NT2/D1 (cell line): Measurements from ENCODE around the gene SFI1.

ENCODE experiments used
- DNase-seq: peaks from one replicate; pipeline ENCODE4 v3.0.0-alpha.2; 2011; ENCODE audit warnings: low read depth, low spot score
- H3K27me3 ChIP-seq: 2 replicates; pipeline ENCODE4 v1.6.0; 2011; ENCODE audit warnings: mild to moderate bottlenecking; ENCODE audit not compliant: insufficient read length, insufficient read depth
- H3K36me3 ChIP-seq: 2 replicates; pipeline ENCODE4 v1.6.1; 2011; ENCODE audit warnings: mild to moderate bottlenecking, low read length, mixed read lengths; ENCODE audit not compliant: insufficient read depth, insufficient read length
- H3K4me1 ChIP-seq: 2 replicates; pipeline ENCODE4 v1.5.1; 2011; ENCODE audit not compliant: insufficient read depth, insufficient read length
- H3K4me3 ChIP-seq: 2 replicates; pipeline ENCODE4 v1.5.1; 2011; ENCODE audit warnings: low read depth; ENCODE audit not compliant: insufficient read length
- H3K9ac ChIP-seq: 2 replicates; pipeline ENCODE4 v1.6.0; 2011; ENCODE audit warnings: low read depth; ENCODE audit not compliant: insufficient read length
- H3K9me3 ChIP-seq: 2 replicates; pipeline ENCODE4 v1.5.1; 2011; ENCODE audit warnings: mild to moderate bottlenecking, low read length; ENCODE audit not compliant: insufficient read depth
- SUZ12 ChIP-seq: IDR thresholded peaks from 2 replicates; pipeline ENCODE4 v1.6.1; 2011; ENCODE audit not compliant: insufficient read length, insufficient read depth; ENCODE audit errors: extremely low read depth
- YY1 ChIP-seq: IDR thresholded peaks from 2 replicates; pipeline ENCODE4 v1.6.1; 2011; ENCODE audit not compliant: insufficient read length, insufficient read depth
- ZNF274 ChIP-seq: IDR thresholded peaks from 2 replicates; pipeline ENCODE4 v1.6.1; 2011; ENCODE audit warnings: mild to moderate bottlenecking, low read depth, low read length

Gene SFI1

DNA sequence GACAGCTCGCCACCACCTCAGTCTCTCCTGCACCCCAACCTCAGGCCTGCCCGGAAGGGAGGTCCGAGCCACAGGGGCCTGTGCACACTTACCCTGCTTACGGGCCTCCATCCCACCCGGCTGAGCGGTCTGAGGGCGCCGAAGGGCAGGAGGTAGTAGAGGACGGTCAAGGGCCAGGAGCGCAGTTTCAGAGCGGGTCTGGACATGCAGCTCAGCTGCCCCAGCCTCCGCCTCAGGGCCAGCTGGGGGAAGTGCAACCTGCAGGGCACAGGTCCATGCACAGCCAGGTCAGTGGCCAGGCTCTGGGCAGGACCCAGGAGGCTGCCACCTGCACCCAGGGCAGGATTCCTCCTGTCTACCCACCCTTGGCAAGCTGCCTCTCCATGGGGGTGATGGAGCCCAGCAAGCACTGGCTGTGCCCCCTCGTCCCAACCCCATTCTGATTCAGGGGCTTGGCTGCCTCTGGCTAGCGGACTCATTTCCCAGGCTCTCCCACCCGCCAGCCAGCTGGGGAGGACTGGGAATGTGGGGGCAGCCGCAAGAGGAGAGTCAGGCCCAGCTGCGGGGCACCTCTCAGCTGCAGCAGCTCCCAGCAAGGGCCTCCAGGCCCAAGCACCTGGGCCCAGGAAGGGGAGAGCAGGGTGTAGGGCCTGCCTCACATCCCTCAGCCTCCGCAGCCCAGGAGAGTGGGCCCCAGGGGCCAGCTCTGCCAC lies 127.4 kb downstream of the SFI1 start:
- H3K9me3 ChIP-seq: no peaks in the 10 kb centered on the region
- TF ChIP-seq ZNF274 (no peak), SUZ12 (no peak), YY1 (no peak)
- peaks cover 61% of the 10 kb centered on the region for H3K36me3 ChIP-seq
- peak overlapping the region; percentile 61 for H3K9ac ChIP-seq
- DNase-seq: no peak
- no peaks in the 10 kb centered on the region for H3K27me3 ChIP-seq
- peaks cover 27% of the 10 kb centered on the region for H3K4me1 ChIP-seq
- H3K4me3 ChIP-seq: no peak overlapping the region

DNA sequence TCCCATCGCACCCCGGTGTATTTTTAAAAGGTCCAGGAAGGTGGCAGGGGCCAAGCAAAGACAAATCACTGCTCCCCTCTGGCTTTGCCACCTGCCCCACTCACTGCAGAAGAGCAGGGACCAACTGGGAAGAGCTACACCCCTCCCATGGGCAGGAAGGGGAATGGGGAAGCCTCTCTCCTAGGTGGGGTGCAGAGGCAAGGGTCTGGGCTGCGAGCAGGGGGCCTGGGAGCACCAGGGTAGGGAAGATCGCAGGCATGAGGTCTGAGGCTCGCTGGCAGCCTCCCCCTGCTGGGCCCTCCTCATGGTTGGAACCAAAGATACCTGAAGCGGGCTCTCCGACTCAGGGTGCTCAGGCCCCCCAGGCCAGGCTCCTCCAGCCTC lies 128.9 kb downstream of the SFI1 start:
- TF ChIP-seq ZNF274 (no peak), YY1 (no peak), SUZ12 (no peak)
- H3K36me3 ChIP-seq: peaks cover 60% of the 10 kb centered on the region
- no peaks in the 10 kb centered on the region for H3K27me3 ChIP-seq
- H3K4me3 ChIP-seq: peak overlapping the region; percentile 9
- H3K4me1 ChIP-seq: peaks cover 31% of the 10 kb centered on the region
- no peaks in the 10 kb centered on the region for H3K9me3 ChIP-seq
- H3K9ac ChIP-seq: peak overlapping the region; percentile 43
- DNase-seq: no peak

DNA sequence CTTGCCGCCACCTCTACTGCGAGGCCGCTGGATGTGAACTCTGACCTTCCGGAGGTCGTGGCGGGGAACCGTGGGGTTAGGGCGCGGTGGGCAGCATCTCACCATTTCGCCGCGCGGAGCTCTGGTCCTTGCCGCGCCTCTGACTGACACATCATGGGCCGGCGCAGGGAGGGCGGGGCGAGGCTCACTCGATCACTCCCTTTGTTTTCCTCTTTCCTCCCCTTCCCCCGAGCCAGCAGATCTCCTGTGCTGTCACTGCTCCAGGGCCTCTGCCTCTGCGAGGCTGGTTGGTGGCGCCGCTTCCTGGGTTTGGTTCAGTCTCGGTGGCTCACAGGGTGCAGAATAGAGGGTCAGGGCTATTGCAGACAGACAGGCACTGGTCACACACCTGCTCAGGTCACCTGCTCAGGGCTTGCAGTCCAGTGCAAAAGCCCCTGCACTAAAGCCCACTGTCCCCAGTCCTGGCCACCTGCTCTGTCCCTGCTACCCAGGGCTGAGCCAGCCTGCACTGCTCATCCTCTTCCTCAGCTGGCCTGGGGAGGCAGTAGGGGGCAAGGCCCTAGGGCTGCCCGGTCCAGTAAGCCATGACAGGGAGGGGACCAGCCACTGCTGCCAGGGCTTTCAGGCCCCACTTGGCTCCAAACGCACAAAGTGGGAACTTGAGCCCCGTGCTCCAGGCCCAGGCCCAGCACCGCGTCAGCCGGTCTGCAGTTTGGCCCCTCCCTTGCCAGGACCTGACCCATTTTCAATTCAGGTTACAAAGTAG lies 129.5 kb downstream of the SFI1 start:
- Histone ChIP-seq H3K27me3 (no peaks in the 10 kb centered on the region), H3K4me3 (peak overlapping the region; percentile 9), H3K4me1 (peaks cover 33% of the 10 kb centered on the region), H3K9ac (peak overlapping the region; percentile 61), H3K9me3 (no peaks in the 10 kb centered on the region), H3K36me3 (peaks cover 54% of the 10 kb centered on the region)
- TF ChIP-seq YY1 (no peak), ZNF274 (no peak), SUZ12 (no peak)
- peak; percentile 38 for DNase-seq

DNA sequence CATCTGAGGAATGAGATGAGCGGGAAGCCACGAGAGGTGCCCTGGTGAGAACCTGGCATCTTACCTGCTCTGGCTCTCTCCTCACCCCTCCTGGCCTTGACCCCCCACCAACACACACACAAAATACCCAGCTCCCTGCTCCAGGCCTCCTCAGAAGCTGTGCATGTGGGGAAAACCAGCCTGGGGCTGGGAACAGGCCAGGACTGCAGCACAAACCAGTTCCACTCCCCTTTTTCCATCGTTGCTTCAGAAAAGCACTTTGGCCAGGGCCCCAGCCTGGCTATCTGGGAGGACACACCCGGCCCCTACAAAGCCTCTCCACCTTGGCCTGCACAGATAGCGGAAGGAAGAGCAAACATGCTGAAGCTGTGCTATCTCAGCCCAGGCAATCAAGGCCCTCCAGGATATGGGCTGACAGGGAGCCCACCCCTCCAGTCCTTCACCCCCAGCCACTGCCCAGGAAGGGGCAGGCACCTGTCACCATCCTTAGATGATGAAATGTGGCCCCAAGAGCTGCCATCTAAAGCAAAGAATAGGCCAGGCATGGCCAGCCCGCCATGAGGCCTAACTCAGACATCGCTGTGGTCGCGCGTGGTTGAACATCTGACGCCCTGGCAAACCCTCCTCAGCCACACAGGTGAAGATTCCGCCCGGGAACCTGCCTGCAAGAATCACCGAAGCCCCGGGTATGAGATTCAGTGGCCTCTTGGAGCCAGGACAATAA lies 130.3 kb downstream of the SFI1 start:
- H3K4me3 ChIP-seq: no peak overlapping the region
- no peak for TF ChIP-seq ZNF274
- no peak for TF ChIP-seq SUZ12
- TF ChIP-seq YY1: no peak
- H3K9ac ChIP-seq: peak overlapping the region; percentile 61
- no peaks in the 10 kb centered on the region for H3K9me3 ChIP-seq
- H3K36me3 ChIP-seq: peaks cover 49% of the 10 kb centered on the region
- H3K27me3 ChIP-seq: no peaks in the 10 kb centered on the region
- DNase-seq: no peak
- H3K4me1 ChIP-seq: peaks cover 37% of the 10 kb centered on the region

DNA sequence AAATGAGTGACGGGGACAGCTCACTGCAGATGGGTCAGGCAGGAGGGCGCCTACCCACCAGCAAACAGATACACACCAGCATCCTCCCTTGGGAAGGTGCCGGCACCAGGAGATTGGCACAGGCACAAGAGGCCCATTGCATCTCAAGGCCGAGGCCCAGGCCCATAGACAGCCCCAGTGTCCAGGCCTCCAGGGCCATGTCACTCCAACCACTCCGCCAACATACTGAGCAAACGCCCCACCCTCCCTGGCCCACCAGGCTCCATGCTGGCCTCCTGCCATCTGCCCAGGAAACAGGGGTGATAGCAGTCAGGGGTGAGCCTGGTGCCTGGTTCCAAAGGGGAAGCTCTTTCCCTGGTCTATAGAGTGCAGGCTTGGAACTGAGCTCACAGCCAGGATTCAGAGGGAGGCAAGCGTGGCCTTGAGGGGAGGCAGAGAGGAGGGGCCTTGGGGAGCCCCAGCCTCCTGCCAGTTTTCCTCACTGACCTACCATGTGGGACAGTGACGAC lies 130.9 kb downstream of the SFI1 start:
- Histone ChIP-seq H3K27me3 (no peaks in the 10 kb centered on the region), H3K9me3 (no peaks in the 10 kb centered on the region), H3K4me3 (no peak overlapping the region), H3K4me1 (peaks cover 37% of the 10 kb centered on the region), H3K9ac (no peak overlapping the region), H3K36me3 (peaks cover 49% of the 10 kb centered on the region)
- no peak for TF ChIP-seq ZNF274
- no peak for TF ChIP-seq YY1
- TF ChIP-seq SUZ12: no peak
- DNase-seq: no peak

DNA sequence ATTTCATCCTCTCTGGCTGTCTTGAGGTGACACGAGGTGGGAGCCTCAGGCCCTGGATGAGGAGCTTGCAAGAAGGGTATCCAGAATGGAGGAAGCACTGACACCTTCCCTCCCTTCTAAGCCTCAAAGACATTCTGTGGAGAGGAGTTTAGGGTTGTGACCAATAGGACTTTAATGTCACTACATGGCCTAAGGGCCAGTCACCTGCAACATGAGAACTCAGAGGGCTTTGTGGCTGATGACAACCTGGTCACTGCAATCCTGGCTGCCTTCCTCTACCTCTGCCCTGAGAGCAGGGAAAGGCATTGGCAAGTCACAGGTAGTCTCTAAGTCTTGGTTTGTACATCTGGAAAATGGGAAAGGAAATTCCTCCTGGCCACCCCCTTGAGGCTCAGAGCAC lies 132.0 kb downstream of the SFI1 start:
- no peaks in the 10 kb centered on the region for H3K27me3 ChIP-seq
- H3K36me3 ChIP-seq: peaks cover 46% of the 10 kb centered on the region
- no peak overlapping the region for H3K4me3 ChIP-seq
- DNase-seq: no peak
- no peaks in the 10 kb centered on the region for H3K9me3 ChIP-seq
- H3K4me1 ChIP-seq: peaks cover 37% of the 10 kb centered on the region
- no peak for TF ChIP-seq YY1
- no peak for TF ChIP-seq ZNF274
- TF ChIP-seq SUZ12: no peak
- H3K9ac ChIP-seq: no peak overlapping the region
